Measurements from ENCODE around the gene LRRC4C.

- TF ChIP-seq POLR2A (IDR thresholded peaks at IDR 0.05), result no peak
- no peak for TF ChIP-seq CTCF (IDR thresholded peaks at IDR 0.05)
These were observed 1179.0 kb downstream of the LRRC4C start for GRCh38 chr11:40280159-40281051.
